A549 (cell line): Measurements from ENCODE around the gene MR1. TPM values are rescaled to one million over a fixed set of nuclear protein-coding genes. Genes with fewer than 3 reads are reported as not detected.

Source experiments
- ATAC-seq, 2 experiments: fragments of 200-7000 bp in 1 of 2; fragments of >200 bp in 1 of 2; cut with Nextera tagmentation in 1 of 2; cut with Tn5 transposase in 1 of 2; 3 replicates each; pipeline versions ENCODE4 v1.8.0 to v1.9.1; 2018 to 2020; ENCODE audit warnings: mild to moderate bottlenecking in 1 of 2, moderate library complexity in 1 of 2
- CTCF ChIA-PET: fragments of 300-600 bp; sonication (Branson Sonifier 250); formaldehyde crosslinking; extraction: SDS; loops from one replicate; lab custom pipeline; 2021; ENCODE audit warnings: antibody characterized with exemption, inconsistent platforms; lab: Yijun Ruan, JAX
- POLR2A ChIA-PET: fragments of 350-600 bp; formaldehyde crosslinking; extraction: SDS; loops from one replicate; lab custom pipeline; 2021; ENCODE audit warnings: antibody characterized with exemption, inconsistent platforms; lab: Yijun Ruan, JAX
- DNase-seq, 2 experiments: peaks; one replicate each; pipeline versions ENCODE4 v3.0.0 to v3.0.0-alpha.2; 2011 to 2016; ENCODE audit warnings: low read depth in 1 of 2, low spot score in 1 of 2
- FAIRE-seq: peaks from 2 replicates; lab custom pipeline; 2011; peaks lifted over from hg19 to GRCh38; lab: Jason Lieb, UNC
- H3K27ac ChIP-seq, 2 experiments: fragments of >200 bp; sonication (Bioruptor Twin); formaldehyde crosslinking; 3 replicates each; pipeline ENCODE4 v1.5.1; 2016 to 2017
- H3K4me1 ChIP-seq: fragments of >200 bp; sonication (Bioruptor Twin); formaldehyde crosslinking; 3 replicates; pipeline ENCODE4 v1.6.1; 2016
- H3K4me2 ChIP-seq: fragments of >200 bp; sonication (Bioruptor Twin); formaldehyde crosslinking; 3 replicates; pipeline ENCODE4 v1.6.1; 2016
- H3K4me3 ChIP-seq: fragments of >200 bp; sonication (Bioruptor Twin); formaldehyde crosslinking; 3 replicates; pipeline ENCODE4 v1.5.1; 2016
- H3K9me3 ChIP-seq: fragments of >200 bp; sonication (Bioruptor Twin); formaldehyde crosslinking; 3 replicates; pipeline ENCODE4 v1.6.1; 2016
- CEBPB ChIP-seq, 2 experiments: fragments of >200 bp in 1 of 2; sonication (Bioruptor Twin) in 1 of 2; formaldehyde crosslinking in 1 of 2; IDR thresholded peaks; 2 replicates each; pipeline ENCODE4 v1.6.1; 2012 to 2016
- CHD2 ChIP-seq: fragments of 150-350 bp; IDR thresholded peaks from 2 replicates; pipeline ENCODE4 v1.6.1; 2014; ENCODE audit warnings: low read length; ENCODE audit not compliant: partially characterized antibody
- CHD4 ChIP-seq: fragments of 200-600 bp; sonication (generic); IDR thresholded peaks from 2 replicates; pipeline ENCODE4 v1.6.1; 2016; ENCODE audit warnings: antibody characterized with exemption, mild to moderate bottlenecking, borderline replicate concordance
- EP300 ChIP-seq, 2 experiments: fragments of >200 bp; sonication (Bioruptor Twin); formaldehyde crosslinking; IDR thresholded peaks; 2 replicates in 1 of 2; 3 replicates in 1 of 2; pipeline ENCODE4 v1.6.1; 2016 to 2017
- FOSL2 ChIP-seq, 2 experiments: fragments of 450-650 bp in 1 of 2; fragments of >200 bp in 1 of 2; sonication (Bioruptor Twin) in 1 of 2; formaldehyde crosslinking; IDR thresholded peaks; 2 replicates each; pipeline versions ENCODE4 v1.5.0 to v1.6.1; 2016 to 2020; ENCODE audit warnings: mild to moderate bottlenecking in 1 of 2, moderate library complexity in 1 of 2
- FOXS1 ChIP-seq: fragments of 250-450 bp; sonication (Bioruptor Pico); IDR thresholded peaks from 2 replicates; pipeline ENCODE4 v1.5.0; 2020; ENCODE audit warnings: mild to moderate bottlenecking, moderate library complexity
- GATA3 ChIP-seq: IDR thresholded peaks from 2 replicates; pipeline ENCODE4 v1.6.1; 2012; ENCODE audit warnings: borderline replicate concordance
- HEYL ChIP-seq: fragments of 250-450 bp; sonication (Bioruptor Pico); IDR thresholded peaks from 2 replicates; pipeline ENCODE4 v1.8.0; 2021; ENCODE audit warnings: mild to moderate bottlenecking, moderate library complexity
- HOXB13 ChIP-seq: fragments of 250-450 bp; sonication (Bioruptor Pico); IDR thresholded peaks from 2 replicates; pipeline ENCODE4 v1.5.0; 2020; ENCODE audit warnings: low read depth, mild to moderate bottlenecking, moderate library complexity
- HOXB5 ChIP-seq: fragments of 250-450 bp; sonication (Bioruptor Pico); IDR thresholded peaks from 2 replicates; pipeline ENCODE4 v1.5.0; 2020; ENCODE audit warnings: mild to moderate bottlenecking, moderate library complexity
- KDM1A ChIP-seq: fragments of 200-600 bp; sonication (generic); IDR thresholded peaks from 2 replicates; pipeline ENCODE4 v1.6.1; 2016; ENCODE audit warnings: low read depth, mild to moderate bottlenecking
- MAFK ChIP-seq: fragments of 450-650 bp; IDR thresholded peaks from 2 replicates; pipeline ENCODE4 v1.6.1; 2014; ENCODE audit not compliant: partially characterized antibody
- NFE2L2 ChIP-seq: fragments of 150-350 bp; conservative IDR thresholded peaks from 2 replicates; pipeline ENCODE4 v1.6.1; 2014; ENCODE audit warnings: low read length
- NR3C1 ChIP-seq: fragments of >200 bp; sonication (Bioruptor Twin); formaldehyde crosslinking; IDR thresholded peaks from 3 replicates; pipeline ENCODE4 v1.6.1; 2017
- PHF8 ChIP-seq: fragments of 200-600 bp; sonication (generic); IDR thresholded peaks from 2 replicates; pipeline ENCODE4 v1.6.1; 2016; ENCODE audit warnings: low read depth, mild to moderate bottlenecking, antibody characterized with exemption, moderate library complexity, borderline replicate concordance
- POLR2AphosphoS2 ChIP-seq: conservative IDR thresholded peaks from 2 replicates; pipeline ENCODE4 v1.6.1; 2012; ENCODE audit warnings: low read length, improper control_type of control experiment, inconsistent platforms
- RAD21 ChIP-seq, 2 experiments: fragments of >200 bp in 1 of 2; sonication (Bioruptor Twin) in 1 of 2; formaldehyde crosslinking in 1 of 2; IDR thresholded peaks in 1 of 2; conservative IDR thresholded peaks in 1 of 2; 2 replicates in 1 of 2; 3 replicates in 1 of 2; pipeline ENCODE4 v1.6.1; 2012 to 2018; ENCODE audit warnings: inconsistent platforms in 1 of 2
- RFX5 ChIP-seq: fragments of 450-650 bp; IDR thresholded peaks from 2 replicates; pipeline ENCODE4 v1.7.1; 2014; ENCODE audit warnings: antibody characterized with exemption, mild to moderate bottlenecking, moderate library complexity
- RNF2 ChIP-seq: fragments of 200-600 bp; sonication (generic); IDR thresholded peaks from 2 replicates; pipeline ENCODE4 v1.6.1; 2016; ENCODE audit warnings: low read depth, mild to moderate bottlenecking, antibody characterized with exemption, moderate library complexity, borderline replicate concordance
- ZFP36 ChIP-seq: fragments of 450-650 bp; IDR thresholded peaks from 2 replicates; pipeline ENCODE4 v1.6.1; 2014; ENCODE audit warnings: borderline replicate concordance; ENCODE audit not compliant: partially characterized antibody
- WGBS: methylation state at CpG from one replicate; pipeline ENCODE4 v1.1.6; 2017; ENCODE audit errors: missing lambda C conversion rate; 5-methylcytosine and 5-hydroxymethylcytosine counted together
- polyA plus RNA-seq, 4 experiments: library from polyadenylated mRNA; depleted of rRNA in 3 of 4; stranded (reverse); fragments of >200 nt; fragmentation: RNase III in 1 of 4; extraction: RNeasy Plus Mini Kit Qiagen cat#74134 plus additional on column Dnase treatment in 1 of 4; gene quantifications; 2 replicates in 3 of 4; 3 replicates in 1 of 4; pipeline ENCODE4 v1.2.3, GENCODE V29; 2011 to 2017
- TF ChIP-seq, protein P1 (sequence below): IDR thresholded peaks from 2 replicates; pipeline ENCODE4 v1.6.1; 2012
- TF ChIP-seq, protein P2 (sequence below): IDR thresholded peaks from 2 replicates; pipeline ENCODE4 v1.6.1; 2012; ENCODE audit warnings: low read depth, borderline replicate concordance
- TF ChIP-seq, protein P3 (sequence below): fragments of >200 bp; sonication (Bioruptor Twin); formaldehyde crosslinking; IDR thresholded peaks from 3 replicates; pipeline ENCODE4 v1.6.1; 2016
- TF ChIP-seq, protein P4 (sequence below): fragments of 250-450 bp; sonication (Bioruptor Pico); IDR thresholded peaks from 2 replicates; pipeline ENCODE4 v1.5.0; 2020; ENCODE audit warnings: low read depth, mild to moderate bottlenecking, moderate library complexity

Gene MR1
- polyA plus RNA-seq, 2 of the 4 experiments (the other 2 are of a cell fraction), result 8.3 to 17.2 TPM

DNA sequence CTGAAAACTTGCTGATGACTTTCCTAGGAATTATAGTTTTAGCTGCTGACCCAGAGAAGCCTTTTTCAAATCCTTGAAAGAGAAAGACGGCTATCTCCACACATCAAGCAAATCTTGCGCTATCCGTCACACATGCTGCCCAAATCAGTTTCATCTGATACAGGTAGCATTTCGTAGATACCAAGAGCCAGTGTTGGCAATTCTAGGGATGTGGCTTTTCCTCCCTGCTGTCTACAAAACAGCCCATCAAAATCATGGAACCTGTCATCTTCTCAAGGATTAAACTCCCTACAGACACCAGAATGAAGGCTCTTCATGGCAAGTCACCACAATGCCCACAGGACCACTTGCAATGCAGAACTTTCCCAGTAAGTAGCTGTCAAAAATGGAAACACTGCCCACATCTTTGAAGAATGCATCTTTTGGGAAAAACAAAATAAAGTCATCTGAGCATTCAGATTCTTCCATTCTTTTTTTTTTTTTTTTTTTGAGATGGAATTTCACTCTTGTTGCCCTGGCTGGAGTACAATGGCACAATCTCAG, 21.5 kb upstream of the MR1 start:
- TF ChIP-seq, protein P1, sequence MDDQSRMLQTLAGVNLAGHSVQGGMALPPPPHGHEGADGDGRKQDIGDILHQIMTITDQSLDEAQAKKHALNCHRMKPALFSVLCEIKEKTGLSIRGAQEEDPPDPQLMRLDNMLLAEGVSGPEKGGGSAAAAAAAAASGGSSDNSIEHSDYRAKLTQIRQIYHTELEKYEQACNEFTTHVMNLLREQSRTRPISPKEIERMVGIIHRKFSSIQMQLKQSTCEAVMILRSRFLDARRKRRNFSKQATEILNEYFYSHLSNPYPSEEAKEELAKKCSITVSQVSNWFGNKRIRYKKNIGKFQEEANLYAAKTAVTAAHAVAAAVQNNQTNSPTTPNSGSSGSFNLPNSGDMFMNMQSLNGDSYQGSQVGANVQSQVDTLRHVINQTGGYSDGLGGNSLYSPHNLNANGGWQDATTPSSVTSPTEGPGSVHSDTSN, result no peak
- TF ChIP-seq RFX5 (no peak), PHF8 (no peak), NFE2L2 (no peak), GATA3 (no peak), HOXB13 (no peak), KDM1A (no peak), HEYL (CRISPR knock-in tag) (no peak), EP300 (IDR thresholded peaks at IDR 0.05) (no peak), MAFK (no peak)
- TF ChIP-seq, protein P2, sequence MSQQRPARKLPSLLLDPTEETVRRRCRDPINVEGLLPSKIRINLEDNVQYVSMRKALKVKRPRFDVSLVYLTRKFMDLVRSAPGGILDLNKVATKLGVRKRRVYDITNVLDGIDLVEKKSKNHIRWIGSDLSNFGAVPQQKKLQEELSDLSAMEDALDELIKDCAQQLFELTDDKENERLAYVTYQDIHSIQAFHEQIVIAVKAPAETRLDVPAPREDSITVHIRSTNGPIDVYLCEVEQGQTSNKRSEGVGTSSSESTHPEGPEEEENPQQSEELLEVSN, result no peak
- TF ChIP-seq, protein P3, sequence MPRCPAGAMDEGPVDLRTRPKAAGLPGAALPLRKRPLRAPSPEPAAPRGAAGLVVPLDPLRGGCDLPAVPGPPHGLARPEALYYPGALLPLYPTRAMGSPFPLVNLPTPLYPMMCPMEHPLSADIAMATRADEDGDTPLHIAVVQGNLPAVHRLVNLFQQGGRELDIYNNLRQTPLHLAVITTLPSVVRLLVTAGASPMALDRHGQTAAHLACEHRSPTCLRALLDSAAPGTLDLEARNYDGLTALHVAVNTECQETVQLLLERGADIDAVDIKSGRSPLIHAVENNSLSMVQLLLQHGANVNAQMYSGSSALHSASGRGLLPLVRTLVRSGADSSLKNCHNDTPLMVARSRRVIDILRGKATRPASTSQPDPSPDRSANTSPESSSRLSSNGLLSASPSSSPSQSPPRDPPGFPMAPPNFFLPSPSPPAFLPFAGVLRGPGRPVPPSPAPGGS, result no peak
- TF ChIP-seq, protein P4, sequence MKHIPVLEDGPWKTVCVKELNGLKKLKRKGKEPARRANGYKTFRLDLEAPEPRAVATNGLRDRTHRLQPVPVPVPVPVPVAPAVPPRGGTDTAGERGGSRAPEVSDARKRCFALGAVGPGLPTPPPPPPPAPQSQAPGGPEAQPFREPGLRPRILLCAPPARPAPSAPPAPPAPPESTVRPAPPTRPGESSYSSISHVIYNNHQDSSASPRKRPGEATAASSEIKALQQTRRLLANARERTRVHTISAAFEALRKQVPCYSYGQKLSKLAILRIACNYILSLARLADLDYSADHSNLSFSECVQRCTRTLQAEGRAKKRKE (CRISPR knock-in tag), result no peak
- H3K9me3 ChIP-seq, result no peaks in the 10 kb centered on the region
- ATAC-seq, result no peak
- no peak overlapping the region for H3K4me2 ChIP-seq
- POLR2A ChIA-PET, result interaction anchor here (1.7 kb wide), 1 partner anchor 10 kb away, joined by 4 read pairs; no protein-coding TSS in a partner anchor
- 92% methylated on average over 4 of the region's 4 CpGs for WGBS
- CTCF ChIA-PET, result interaction anchor here (0.6 to 2.2 kb wide), 5 partner anchors 9 to 155 kb away, joined by 3 to 8 read pairs (median 3); no protein-coding TSS in a partner anchor
- DNase-seq, result no peak
- peaks cover 11% of the 10 kb centered on the region for H3K4me1 ChIP-seq
- no peak overlapping the region for H3K27ac ChIP-seq
- no peak for FAIRE-seq
- no peak overlapping the region for H3K4me3 ChIP-seq

DNA sequence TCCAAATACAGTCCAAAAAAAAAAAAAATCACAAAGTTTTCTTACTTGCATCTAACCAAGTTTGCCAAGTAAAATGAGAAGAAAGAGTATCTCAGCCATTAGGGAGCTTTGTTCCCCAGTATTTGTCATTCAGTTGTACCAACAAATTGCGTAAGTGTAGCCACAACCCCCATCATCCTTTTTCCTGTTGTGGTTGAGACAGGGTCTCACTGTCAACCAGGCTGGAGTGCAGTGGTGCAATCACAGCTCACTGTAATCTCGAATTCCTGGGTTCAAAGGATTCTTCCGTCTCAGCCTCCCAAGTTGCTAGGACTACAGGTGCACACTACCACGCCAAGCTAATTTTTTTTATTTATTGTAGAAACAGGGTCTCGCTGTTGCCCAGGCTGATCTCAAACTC, 20.6 kb upstream of the MR1 start:
- no peak for FAIRE-seq
- no peak for DNase-seq
- TF ChIP-seq RNF2 (no peak), CEBPB (IDR thresholded peaks at IDR 0.05) (peak in 1 of 2 experiments; percentile 42; a peak in 1 of 4 replicates), FOXS1 (CRISPR knock-in tag) (no peak)
- ChIA-PET POLR2A (interaction anchor here (0.6 to 1.7 kb wide), 3 partner anchors 9 to 130 kb away, joined by 3 to 4 read pairs (median 4); no protein-coding TSS in a partner anchor), CTCF (interaction anchor here (0.6 to 1.1 kb wide), 2 partner anchors 129 to 155 kb away, joined by 3 to 4 read pairs; no protein-coding TSS in a partner anchor)
- Histone ChIP-seq H3K9me3 (no peaks in the 10 kb centered on the region), H3K4me2 (no peak overlapping the region), H3K4me1 (peaks cover 11% of the 10 kb centered on the region), H3K27ac (no peak overlapping the region), H3K4me3 (no peak overlapping the region)
- WGBS, result 80% methylated on average over 5 of the region's 5 CpGs
- ATAC-seq, result no peak

DNA sequence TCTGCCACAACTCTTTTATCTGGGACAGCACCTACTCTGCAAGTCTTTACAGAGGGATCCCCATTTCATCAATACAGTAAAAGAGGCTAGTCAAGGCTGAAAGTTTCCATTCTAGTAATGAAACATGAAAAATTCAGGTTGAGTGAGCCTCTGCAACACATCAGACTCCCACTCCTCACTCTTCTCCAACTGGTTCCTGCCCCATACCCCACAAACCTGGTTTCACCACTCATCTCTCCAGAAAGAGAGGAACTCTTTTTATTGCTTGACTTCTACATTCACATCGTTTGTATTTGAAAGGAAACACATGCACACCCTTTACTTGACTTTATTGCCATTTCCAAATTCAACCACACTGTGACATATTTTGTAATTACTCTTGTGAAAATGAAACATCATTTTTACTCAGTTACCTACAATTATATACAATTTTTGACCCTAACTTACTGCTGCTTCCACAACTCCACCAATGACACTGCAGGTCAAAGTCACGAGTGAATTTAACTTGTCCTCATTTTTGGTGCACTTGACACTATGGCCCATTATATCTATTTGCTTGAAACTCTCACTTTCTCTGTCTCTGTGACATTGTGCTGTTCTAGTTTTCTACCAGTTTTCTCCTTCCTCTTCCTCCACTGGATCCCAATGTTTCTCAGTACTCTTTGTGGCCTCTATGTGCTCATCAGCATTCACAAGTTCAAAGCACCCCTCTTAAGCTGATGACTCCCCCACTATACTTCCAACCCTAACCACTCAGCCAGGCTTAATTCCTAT, 19.1 kb upstream of the MR1 start:
- CTCF ChIA-PET, result interaction anchor here (1.0 kb wide), 2 partner anchors 128 to 139 kb away, joined by 3 read pairs; no protein-coding TSS in a partner anchor
- DNase-seq (no peak), FAIRE-seq (no peak)
- 77% methylated on average over 2 of the region's 2 CpGs for whole genome bisulfite sequencing
- Histone ChIP-seq H3K4me3 (no peak overlapping the region), H3K4me1 (peaks cover 11% of the 10 kb centered on the region), H3K27ac (no peak overlapping the region), H3K9me3 (no peaks in the 10 kb centered on the region)
- POLR2A ChIA-PET, result no interaction called here
- TF ChIP-seq, protein P4 (CRISPR knock-in tag), result no peak
- TF ChIP-seq CHD2, result no peak
- no peak for TF ChIP-seq POLR2AphosphoS2
- no peak for TF ChIP-seq KDM1A
- TF ChIP-seq, protein P1, result no peak
- TF ChIP-seq RAD21 (conservative IDR thresholded peaks at IDR 0.05 in 1 of 2, IDR thresholded peaks at IDR 0.05 in 1 of 2), result no peak
- TF ChIP-seq ZFP36, result no peak
- no peak for TF ChIP-seq NR3C1
- TF ChIP-seq CHD4, result no peak
- no peak for TF ChIP-seq HOXB5 (CRISPR knock-in tag)
- TF ChIP-seq FOSL2 (IDR thresholded peaks at IDR 0.05), result no peak
- TF ChIP-seq FOSL2 (CRISPR knock-in tag; IDR thresholded peaks at IDR 0.05), result no peak
- TF ChIP-seq, all 56 proteins: peak for 0
- no peak overlapping the region for H3K4me2 ChIP-seq
- no peak for ATAC-seq
